ENCODE results near the gene CIDEB.

CIDEB gene

GRCh38 chr14:24315807-24316596 is 8.2 kb upstream of the CIDEB start:
- TF ChIP-seq CTCF (IDR thresholded peaks at IDR 0.05; ENCODE audit: insufficient read depth, low read length, missing control alignments) = peak; percentile 10
- H3K4me3 ChIP-seq (ENCODE audit: low read depth, low read length) = no peak overlapping the region
- DNase-seq (ENCODE audit: low read depth, low spot score) = no peak
- POLR2A ChIA-PET = no interaction called here
- CTCF ChIA-PET = interaction anchor here (1.1 to 37.5 kb wide), 6 partner anchors 9 to 111 kb away, joined by 3 to 1633 read pairs (median 60); partner anchors contain the start of genes ADCY4, CBLN3, CIDEB and DHRS1

DNA sequence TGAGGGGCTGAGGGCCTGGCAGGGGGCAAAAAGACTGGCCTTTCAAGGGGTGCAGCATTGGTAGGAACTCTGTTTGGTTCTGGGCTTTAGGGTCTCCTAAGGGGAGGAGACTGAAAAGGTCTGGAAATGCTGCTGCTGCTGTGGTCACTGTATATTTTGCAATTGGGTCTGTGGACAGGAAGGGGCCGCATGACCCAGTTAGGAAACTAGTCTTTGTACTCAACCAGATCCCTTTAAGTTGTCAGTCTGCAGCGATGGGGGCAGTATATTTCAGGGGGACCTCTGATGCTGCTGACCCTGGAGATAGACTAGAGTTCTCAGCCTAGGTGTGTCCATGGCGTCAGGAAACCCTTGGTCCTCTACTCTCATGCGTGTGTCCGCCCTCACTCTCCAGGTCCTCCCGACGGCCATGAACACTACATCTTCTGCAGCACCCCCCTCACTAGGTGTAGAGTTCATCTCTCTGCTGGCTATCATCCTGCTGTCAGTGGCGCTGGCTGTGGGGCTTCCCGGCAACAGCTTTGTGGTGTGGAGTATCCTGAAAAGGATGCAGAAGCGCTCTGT is 7.5 kb upstream of the CIDEB start:
- H3K4me3 ChIP-seq (ENCODE audit: low read depth, low read length) = no peak overlapping the region
- DNase-seq (ENCODE audit: low read depth, low spot score) = no peak
- ChIA-PET CTCF (interaction anchor here (10.6 to 37.5 kb wide), 4 partner anchors 11 to 118 kb away, joined by 114 to 1633 read pairs (median 534); partner anchors contain the start of genes ADCY4, CBLN3, CIDEB and DHRS1), POLR2A (no interaction called here)
- TF ChIP-seq CTCF (IDR thresholded peaks at IDR 0.05; ENCODE audit: insufficient read depth, low read length, missing control alignments) = no peak

DNA sequence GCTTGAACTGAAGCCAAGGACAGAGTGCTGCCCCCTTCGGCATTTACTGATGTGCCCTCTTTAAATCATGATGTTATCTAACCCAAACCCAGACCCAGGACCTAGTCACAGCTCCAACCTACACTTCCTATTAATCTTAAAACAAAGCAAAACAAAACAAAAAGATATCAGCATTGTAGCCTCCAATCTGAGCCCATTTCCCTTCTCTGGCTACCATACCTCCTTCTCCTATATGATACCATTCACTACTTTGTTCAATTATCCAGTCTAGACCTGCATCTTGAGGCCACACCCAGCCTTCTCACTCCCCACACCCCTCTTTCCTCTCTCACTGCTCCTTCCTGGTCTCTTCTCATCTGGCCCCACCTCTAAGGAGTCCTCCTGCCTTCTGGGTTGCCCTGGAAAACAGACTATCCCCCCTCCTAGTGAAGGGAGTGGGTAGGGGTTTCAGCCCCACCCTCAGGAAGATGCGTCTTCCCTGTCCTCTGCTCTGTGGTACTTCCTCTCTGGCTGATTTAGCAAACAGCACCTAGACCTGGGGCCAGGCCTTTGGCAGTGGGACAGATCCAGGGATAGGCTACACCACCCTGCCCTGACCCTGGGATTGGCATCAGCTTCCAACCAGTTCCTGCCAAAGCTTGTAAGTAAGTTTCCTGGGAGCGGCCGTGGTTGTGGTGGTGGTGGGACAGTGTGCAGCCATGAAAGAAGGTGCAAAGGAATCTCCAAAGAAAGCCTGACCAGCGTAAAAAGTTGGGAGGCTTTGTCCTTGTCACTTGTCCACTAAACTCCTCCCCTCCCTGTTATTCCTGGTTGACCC is 6.8 kb upstream of the CIDEB start:
- no peak for TF ChIP-seq CTCF (IDR thresholded peaks at IDR 0.05; ENCODE audit: insufficient read depth, low read length, missing control alignments)
- DNase-seq (ENCODE audit: low read depth, low spot score) = no peak
- ChIA-PET POLR2A (interaction anchor here (1.0 kb wide), 1 partner anchor 72 kb away, joined by 3 read pairs; the partner anchor contains the start of gene TINF2), CTCF (interaction anchor here (18.8 to 37.5 kb wide), 3 partner anchors 8 to 118 kb away, joined by 380 to 688 read pairs (median 688); partner anchors contain the start of genes ADCY4, CBLN3, CIDEB and DHRS1)
- no peak overlapping the region for H3K4me3 ChIP-seq (ENCODE audit: low read depth, low read length)

DNA sequence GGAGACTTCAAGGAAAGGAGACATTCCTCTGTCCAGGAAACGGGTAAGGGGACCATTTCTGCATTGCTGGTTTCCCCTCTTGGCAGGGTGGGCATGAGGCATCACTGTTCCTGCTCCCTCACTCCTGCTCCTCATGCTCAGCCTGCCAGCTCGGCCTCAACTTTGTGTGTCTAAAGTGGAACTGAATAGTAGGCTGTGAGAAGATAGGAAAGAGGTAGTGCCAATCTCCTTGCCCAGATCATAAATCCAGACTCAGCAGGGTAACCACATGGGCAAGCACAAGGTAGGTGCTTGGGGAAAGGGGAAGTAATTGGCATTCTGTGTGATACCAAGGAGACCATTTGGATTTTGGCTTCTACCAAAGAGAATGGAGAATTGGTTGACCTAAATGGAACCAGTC is 6.1 kb upstream of the CIDEB start:
- ChIA-PET POLR2A (interaction anchor here (1.0 kb wide), 1 partner anchor 72 kb away, joined by 3 read pairs; the partner anchor contains the start of gene TINF2), CTCF (interaction anchor here (18.8 to 37.5 kb wide), 3 partner anchors 9 to 119 kb away, joined by 380 to 688 read pairs (median 688); partner anchors contain the start of genes ADCY4, CBLN3, CIDEB and DHRS1)
- DNase-seq (ENCODE audit: low read depth, low spot score) = no peak
- H3K4me3 ChIP-seq (ENCODE audit: low read depth, low read length) = no peak overlapping the region
- no peak for TF ChIP-seq CTCF (IDR thresholded peaks at IDR 0.05; ENCODE audit: insufficient read depth, low read length, missing control alignments)

DNA sequence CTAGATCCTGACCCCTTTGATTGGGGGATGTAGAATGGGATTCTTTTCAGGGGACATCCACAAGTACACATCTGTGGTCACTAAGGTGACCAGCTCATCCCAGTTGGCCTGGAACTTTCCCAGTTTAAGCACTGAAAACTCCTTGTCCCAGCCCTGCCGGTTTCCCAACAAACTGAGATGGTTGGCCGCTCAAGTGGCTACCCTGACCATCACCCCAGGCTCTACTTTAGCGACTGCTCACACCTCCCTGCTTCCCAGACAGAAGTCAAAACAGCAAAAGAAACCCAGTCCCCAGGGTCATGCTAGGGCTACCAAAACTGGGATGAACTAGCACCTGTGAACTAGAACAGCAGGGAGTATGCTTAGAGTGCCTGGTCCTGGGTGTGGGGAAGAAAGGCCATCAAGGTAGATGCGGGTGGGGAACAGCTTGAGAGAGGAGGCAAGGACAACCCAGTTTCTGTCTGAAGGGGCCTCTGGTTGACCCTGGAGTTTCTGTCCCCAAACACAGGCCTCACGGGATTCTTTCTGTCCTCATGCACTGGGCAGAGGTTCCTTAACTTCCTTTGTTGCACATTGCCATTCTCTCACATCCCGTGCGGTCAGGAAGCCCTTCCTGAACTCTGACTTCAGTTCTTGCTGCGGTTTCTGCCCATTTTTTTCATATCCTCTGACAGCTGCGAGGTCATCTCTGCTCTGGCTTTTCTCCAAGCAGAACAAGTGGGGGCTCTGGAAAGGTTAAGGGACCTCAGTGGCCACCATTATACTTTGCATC is 5.1 kb upstream of the CIDEB start:
- DNase-seq (ENCODE audit: low read depth, low spot score) = no peak
- H3K4me3 ChIP-seq (ENCODE audit: low read depth, low read length) = no peak overlapping the region
- TF ChIP-seq CTCF (IDR thresholded peaks at IDR 0.05; ENCODE audit: insufficient read depth, low read length, missing control alignments) = no peak
- CTCF ChIA-PET = interaction anchor here (8.7 to 37.5 kb wide), 4 partner anchors 8 to 120 kb away, joined by 118 to 688 read pairs (median 534); partner anchors contain the start of genes ADCY4, CBLN3, CIDEB and DHRS1
- POLR2A ChIA-PET = interaction anchor here (1.0 kb wide), 1 partner anchor 71 kb away, joined by 3 read pairs; the partner anchor contains the start of gene TINF2

Data from AG04449 (cell line).